Thymus (tissue), 2 donors: Measurements from ENCODE around the gene ASS1. TPM values are rescaled to one million over a fixed set of nuclear protein-coding genes. Genes with fewer than 3 reads are reported as not detected.

Experiments used
- polyA plus RNA-seq: library from polyadenylated mRNA; stranded (reverse); fragments of 200-250 nt; gene quantifications from one replicate; pipeline ENCODE4 v1.2.3, GENCODE V29; 2013
- total RNA-seq: library from RNA; stranded (reverse); fragments of 120-200 nt; gene quantifications from one replicate; pipeline ENCODE4 v1.2.4, GENCODE V29; 2013
- donor health status: healthy.

Gene ASS1
- total and polyA plus RNA-seq, 2 donors, result 9.1 to 30.4 TPM

Other genes starting within 250 kb of the ASS1 start
- gene HMCN2, start 179.2 kb upstream of the ASS1 start, total RNA-seq, result 0.90 TPM
- gene HMCN2, start 179.2 kb upstream of the ASS1 start, polyA plus RNA-seq, result 2.2 TPM
- 26.1 TPM for gene FUBP3, start 134.6 kb downstream of the ASS1 start, total RNA-seq
- gene FUBP3, start 134.6 kb downstream of the ASS1 start, polyA plus RNA-seq, result 24.2 TPM
- not detected for gene PRDM12, start 219.6 kb downstream of the ASS1 start, total RNA-seq
- gene PRDM12, start 219.6 kb downstream of the ASS1 start, polyA plus RNA-seq, result 0.02 TPM
- 28.0 TPM for gene EXOSC2, start 248.8 kb downstream of the ASS1 start, total RNA-seq
- gene EXOSC2, start 248.8 kb downstream of the ASS1 start, polyA plus RNA-seq, result 20.2 TPM